ENCODE data around the gene OBSCN. TPM values are rescaled to one million over a fixed set of nuclear protein-coding genes. Genes with fewer than 3 reads are reported as not detected.
"Not testable (repeated sequence)": the region's sequence is repeated elsewhere in the genome, so short reads cannot be mapped to it uniquely, and the experiment has no call there.

The OBSCN gene
- total RNA-seq, 1 donor from 2014 or later, result 21.6 TPM

DNA sequence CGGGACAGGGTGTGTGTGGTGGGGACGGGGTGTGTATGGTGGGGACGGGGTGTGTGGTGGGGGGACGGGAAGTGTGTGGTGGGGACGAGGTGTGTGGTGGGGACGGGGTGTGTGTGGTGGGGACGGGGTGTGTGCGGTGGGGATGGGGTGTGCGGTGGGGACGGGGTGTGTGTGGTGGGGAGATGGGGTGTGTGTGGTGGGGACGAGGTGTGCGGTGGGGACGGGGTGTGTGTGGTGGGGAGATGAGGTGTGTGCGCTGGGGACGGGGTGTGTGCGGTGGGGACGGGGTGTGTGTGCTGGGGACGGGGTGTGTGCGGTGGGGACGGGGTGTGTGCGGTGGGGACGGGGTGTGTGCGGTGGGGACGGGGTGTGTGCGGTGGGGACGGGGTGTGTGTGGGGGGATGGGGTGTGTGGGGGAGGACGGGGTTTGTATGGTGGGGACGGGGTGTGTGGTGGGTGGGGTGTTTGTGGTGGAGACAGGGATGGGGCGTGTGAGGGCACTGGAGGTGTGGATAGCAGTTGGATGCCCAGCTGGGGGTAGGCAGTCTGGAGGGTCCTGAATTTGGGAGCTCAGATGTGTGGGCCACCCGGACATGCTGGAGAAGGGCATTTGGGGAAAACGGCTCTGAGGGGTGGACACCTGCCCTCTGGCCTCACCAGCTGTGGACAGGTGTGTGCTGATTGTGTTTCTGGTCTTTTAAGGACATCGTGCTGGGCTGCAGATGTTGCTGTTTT is 25.4 kb upstream of the OBSCN start:
- intact Hi-C loops (cut with micrococcal nuclease), result no loop called here

DNA sequence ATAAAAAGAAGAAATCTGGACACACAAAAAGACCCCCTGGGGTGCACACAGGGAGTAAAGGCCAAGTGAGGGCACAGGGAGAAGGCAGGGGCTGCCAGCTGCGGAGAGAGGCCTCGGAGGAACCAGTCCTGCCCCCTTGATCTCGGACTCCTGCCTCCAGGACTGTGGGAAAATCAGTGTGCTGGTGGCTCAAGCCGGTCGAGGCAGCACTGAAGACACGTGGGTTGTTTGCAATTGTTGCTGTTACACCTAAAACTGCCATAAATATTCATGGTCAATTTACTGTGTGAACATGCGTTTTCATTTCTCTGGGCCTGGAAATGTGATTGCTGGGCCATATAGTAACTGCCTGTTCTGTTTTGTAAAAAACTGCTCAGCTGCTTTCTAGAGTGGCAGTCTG is 23.7 kb upstream of the OBSCN start:
- intact Hi-C loops (cut with micrococcal nuclease), result no loop called here

DNA sequence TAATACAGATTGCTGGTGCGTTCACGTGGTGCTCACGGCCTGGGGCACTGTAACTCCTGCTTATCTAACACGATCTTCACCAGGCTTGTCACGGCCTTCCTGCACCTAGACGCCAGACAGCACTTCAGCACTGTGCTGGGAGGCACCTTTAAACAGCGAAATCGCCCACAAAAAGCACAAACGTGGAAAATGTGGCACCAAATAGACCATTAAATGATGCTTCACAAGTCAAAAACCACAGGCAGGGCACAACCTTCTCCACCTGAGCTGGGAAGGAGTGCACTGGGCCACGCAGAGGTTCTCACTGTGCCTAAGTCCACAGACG is 22.2 kb upstream of the OBSCN start:
- intact Hi-C loops (cut with micrococcal nuclease), result no loop called here

DNA sequence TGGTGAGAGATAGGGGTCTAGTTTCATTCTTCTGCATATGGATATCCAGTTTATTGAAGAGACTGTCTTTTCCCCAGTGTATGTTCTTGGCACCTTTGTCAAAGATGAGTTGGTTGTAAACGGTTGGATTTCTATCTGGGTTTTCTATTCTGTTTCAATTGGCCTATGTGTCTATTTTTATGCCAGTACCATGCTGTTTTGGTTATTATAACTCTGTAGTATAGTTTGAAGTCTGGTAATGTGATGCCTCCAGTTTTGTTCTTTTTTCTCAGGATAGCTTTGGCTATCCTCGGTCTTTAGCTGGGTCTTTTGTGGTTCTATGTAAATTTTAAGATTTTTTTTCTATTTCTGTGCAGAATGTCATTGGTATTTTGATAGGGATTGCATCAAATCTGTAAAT is 19.6 kb upstream of the OBSCN start:
- intact Hi-C loops (cut with micrococcal nuclease), result not testable (repeated sequence)

DNA sequence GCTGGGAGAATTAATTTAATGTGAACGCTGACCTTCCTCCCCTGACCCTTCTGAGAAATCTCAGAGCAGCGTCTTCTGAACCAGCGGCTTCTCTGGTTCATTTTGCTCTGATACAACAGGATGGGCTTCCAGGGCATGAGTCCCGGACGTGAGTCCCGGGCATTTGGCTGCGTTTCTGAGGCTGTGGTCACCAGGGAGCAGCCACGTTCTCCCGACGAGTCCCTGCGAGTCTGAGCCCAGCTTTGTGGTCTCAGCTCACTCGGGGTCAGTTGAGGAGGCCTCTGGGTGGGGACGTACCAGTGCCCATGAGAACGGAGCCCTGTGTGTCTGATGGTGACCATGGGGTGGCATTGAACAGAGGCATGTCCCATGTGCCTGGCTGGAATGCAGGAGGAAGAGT is 17.7 kb upstream of the OBSCN start:
- intact Hi-C loops (cut with micrococcal nuclease), result no loop called here

DNA sequence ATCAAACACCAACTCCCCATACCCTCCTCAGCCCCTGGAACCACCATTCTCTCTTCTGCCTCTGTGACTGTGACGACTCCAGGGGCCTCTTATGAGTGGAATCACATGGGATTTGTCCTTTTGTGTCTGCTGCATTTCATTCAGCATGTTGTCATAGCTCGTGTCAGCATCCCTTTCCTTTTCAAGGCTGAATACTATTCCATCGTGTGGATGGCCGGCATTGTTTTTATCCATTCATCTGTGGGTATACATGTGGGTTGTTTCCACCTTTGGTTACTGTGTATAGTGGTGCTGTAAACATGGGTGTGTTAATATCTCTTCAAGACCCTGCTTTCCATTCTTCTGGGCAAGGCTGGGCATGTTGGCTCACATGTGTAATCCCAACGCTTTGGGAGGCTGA is 17.1 kb upstream of the OBSCN start:
- intact Hi-C loops (cut with micrococcal nuclease), result no loop called here

DNA sequence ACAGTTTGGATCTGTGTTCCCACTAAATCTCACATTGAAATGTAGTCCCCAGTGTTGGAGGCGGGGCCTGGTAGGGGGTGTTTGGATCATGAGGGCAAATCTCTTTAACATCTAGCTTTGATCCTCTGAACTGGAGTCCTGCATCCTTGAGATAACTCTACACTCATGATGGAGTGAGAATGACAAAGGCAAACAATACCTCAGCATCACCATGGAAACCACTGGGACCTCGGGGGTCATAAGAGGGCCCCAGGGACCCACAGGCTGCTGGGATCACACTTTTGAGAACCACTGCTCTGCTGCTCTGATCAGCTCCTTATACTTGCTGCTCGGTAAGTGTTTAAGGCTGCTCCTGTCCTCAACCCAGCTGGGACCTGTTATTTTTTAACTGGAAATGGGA is 13.4 kb upstream of the OBSCN start:
- intact Hi-C loops (cut with micrococcal nuclease), result no loop called here

DNA sequence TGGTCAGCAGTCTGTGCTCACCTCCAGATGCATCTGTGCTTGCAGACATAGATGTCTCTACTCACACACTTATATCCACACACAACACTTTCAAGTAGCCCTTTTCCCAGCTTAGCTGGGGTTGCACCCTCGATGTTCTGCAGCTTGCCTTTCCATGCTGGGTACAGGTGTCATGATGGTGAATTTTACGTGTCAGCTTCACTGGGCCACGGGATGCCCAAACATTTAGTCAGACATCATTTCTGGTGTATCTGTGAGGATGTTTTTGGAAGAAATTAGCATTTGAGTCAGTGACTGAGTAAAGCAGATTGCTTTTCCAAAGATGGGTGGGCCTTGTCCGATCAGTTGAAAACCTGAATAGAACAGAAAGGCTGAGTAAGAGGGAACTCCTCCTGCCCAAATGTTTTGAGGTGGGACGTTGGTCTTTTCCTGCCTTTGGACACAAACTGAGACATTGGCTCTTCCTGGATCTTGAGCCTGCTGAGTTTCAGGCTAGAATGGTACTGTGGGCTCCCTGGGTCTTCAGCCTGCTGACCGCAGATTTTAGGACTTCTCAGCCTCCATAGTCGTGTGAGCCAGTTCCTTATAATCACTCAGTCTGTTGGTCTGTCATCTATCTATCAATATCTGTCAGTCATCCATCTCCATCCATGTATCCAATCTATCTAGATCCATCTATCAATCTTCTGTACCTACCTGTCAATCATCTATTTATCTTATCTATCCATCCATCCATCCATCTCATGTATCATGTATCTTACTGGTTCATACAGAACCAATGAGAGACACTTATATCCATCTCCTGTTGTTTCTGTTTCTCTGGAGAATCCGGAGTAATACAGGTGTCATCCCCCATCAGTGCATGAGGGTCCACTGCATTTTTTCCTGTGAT is 12.7 kb upstream of the OBSCN start:
- intact Hi-C loops (cut with micrococcal nuclease), result no loop called here

DNA sequence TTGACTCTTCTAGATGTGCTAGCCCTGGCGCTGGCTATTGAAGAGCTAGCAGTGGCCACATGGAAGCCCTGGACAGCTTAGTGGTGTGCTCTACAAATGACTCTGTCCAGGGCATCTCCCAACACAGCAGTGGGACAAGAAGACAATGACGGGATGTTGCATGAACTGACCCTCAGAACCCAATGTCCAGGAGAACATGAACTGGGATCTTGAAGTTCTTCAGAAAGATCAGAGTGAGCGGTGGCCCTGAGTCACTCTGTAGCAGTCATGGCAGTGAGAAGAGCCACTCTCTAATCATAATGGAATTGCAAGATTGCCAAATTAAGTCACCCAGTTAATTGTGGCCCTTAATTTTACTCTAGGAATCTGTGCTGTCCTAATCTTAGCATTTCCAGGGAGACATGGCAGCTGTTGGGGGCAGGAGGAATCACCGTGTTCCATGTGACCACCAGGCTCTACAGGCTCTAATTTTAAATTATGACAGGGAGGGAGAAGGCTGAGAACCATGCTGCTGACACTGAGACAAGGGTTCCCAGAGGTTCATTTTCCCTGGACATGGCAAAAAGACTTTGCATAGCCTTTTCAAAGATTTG is 10.2 kb upstream of the OBSCN start:
- intact Hi-C loops (cut with micrococcal nuclease), result no loop called here

DNA sequence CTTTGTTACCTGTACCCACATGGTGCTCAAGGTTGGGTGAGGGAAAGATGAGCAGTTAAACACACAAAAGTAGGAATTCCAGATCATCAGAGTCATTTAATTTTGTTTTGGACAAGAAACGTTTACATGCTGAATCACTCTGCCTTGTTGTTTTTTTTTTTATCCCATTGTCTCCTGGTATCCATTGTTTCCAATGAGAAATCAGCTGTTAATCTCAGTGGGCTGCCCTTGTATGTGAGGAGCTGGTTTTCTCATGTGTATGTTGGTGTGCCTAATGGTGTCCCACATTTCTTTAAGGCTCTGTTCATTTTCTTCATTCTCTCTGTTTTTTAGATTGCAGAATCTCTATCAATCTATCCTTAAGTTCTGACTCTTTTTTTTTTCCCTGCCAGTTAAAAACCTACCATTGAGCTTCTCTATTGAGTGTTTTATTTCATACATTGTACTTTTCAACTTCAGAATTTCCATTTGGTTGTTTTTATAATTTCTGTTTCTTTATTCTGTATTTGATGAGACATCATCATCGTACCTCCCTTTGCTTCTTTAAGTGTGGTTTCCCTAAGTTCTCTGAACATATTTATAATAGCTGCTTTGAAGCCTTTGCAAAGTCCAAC is 8.8 kb upstream of the OBSCN start:
- intact Hi-C loops (cut with micrococcal nuclease), result no loop called here

DNA sequence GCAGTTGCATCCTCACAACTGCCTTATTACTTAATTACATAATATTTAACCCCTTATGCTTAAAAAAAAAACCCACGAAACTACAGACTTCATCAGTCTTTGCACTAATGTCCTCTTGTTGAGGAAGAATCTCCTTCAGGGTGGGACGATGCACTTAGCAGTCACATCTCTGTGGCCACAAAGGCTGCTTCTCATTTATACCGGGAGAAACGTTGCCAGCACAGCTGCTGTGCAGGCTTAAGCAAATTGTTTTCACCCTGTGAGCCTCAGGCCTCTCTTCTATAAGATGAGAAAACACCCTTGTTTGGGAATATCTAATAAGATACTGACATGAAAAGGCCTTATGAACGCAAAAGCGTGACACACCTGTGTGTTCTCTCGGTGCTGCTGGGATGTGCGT is 2.9 kb upstream of the OBSCN start:
- intact Hi-C loops (cut with micrococcal nuclease), result no loop called here

DNA sequence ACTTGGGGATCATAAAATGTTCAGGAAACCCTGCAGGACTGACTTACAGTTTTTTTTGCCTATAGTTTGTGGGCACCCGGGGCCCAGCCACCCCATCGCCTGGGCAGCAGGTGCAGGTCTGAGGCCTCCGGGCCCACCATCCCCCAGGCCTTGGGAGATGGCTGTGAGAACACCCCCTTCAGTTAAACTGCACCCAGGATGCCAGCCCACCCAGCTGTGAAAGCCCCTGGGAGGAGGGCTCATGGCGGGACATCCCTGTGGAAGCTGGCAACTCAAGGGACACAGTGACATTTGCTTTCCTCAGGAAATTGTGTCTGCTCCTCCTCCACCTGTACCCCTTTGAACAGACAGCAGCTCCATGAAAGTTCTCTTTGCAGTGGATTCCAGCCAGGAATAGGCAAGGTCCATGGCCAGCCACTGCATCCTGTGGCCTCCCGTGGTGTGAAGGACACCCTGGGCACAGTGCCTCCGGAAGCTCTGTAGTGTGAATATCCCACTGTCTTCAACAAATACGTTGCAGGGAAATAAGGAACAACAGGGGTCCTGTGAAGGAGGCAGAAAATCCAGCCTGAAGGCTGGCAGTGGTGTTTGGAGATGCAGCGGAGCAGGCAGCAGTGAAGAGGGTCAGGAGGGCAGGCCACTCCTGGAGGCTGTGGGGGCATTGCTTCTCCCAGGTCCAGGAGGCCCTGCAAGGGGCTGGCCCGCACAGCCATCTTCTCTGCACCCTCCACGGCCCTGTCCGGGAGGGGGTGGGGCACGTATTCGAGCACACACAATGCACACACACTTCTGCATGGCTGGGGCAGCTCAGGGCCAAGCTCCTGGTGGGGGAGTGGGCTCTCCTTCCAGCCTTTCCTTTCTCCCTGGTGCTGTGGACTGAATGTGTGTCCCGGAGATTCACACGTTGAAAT is 2.1 kb upstream of the OBSCN start:
- intact Hi-C loops (cut with micrococcal nuclease), result no loop called here

DNA sequence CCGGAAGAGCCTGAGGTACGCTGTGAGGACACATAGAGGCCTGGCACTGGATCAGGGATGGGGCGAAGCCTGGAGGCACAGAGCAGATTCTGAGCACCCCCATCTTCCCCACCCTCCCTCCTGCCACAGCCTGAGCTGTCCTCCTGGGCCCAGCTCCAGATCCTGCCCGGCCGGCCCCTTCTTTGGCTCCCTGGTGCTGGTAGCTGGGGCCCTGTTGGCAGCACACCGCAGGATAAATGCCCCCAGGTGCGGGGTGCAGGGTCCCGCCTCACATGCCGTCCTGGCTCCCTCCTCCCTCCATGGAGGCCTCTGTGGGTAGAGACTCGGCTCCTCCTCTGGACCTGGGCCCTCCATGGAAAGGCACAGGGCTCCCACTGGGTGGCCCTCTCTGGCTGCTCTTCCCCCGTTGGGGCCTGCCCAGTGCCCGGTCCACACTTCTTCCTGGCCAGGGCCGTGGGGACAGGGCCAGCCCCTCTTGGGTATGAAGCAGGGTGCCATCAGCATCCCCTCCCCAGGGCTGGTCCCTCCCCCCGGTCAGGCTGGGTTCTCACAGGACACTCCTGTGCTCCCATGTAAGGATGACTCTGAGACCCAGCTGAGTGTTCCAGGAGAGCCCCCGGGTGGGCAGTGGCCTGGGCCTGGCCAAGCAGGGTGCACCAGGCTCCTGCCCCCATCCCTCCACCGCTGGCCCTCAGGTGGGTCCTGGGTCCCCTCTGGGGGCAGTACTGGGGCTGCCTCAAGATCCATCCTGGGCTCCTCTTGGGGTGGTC is 1.1 kb upstream of the OBSCN start:
- intact Hi-C loops (cut with micrococcal nuclease), result no loop called here

DNA sequence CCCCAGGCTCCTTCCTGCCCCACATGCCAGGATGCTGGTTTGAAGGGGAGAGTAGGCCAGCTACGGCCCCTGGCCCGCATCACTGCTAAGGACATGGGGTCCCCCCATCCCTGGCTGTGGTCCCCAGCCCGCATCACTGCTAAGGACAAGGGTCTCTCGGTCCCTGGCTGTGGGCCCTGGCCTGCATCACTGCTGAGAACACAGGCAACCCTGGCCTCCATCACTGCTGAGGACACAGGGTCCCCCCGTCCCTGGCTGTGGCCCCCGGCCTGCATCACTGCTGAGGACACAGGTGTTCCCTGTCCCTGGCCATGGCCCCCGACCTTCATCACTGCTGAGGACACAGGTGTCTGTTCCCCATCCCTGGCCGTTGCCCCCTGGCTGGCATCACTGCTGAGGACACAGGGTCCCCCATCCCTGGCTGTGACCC is 448 bp upstream of the OBSCN start:
- intact Hi-C loops (cut with micrococcal nuclease), result no loop called here

DNA sequence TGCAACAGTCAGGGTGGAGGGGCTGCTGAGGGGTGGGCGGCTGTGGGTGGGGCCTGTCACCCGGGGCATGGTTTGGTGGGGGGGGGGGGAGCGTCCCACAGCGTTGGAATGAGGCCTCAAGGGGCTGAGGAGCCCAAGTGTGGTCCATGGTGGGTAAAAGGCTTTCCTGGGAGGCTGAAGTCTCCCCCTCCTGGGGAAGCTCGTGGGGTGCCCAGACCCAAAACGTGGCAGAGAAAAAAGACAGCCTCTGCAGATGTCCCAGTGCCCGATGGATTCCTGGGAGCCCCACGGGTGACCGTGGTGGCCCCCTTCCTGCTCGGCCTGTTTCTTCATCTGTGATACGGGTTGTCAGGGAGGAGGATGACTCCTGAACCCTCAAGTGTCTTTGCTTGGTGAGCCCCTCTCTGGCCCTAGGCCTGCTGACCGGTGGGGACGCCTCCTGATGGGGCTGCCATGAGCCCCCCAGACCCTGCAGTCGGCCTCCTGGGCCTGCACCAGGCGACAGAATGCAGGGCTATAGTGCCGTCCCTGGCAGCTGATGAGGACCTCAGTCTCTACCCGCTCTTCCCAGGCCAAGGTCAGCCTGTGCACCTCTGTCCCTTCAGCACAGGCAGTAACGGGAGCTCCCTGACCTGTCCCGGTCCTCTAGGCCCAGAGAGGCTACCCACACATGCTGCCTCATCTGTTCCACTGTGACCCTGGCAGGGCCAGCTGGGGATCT is 1.1 kb downstream of the OBSCN start:
- intact Hi-C loops (cut with micrococcal nuclease), result no loop called here

DNA sequence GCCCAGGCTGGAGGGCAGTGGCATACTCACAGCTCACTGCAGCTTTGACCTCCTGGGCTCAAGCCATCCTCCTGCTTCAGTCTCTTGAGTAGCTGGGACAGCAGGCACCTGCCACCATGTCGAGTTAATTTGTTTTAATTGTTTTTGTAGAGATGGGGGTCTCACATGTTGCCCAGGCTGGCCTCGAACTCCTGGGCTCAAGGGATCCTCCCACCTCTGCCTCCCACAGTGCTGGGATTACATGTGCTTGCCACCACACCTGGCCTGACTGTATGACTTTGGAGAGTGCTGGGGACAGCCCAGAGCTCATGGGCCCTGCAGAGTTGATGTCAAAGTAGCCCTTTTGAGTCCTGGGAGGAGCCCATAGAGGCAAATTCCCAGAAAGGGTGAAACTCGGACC is 1.8 kb downstream of the OBSCN start:
- intact Hi-C loops (cut with micrococcal nuclease), result loop anchor here (5.0 kb wide), 1 partner anchor 293 kb away; no protein-coding TSS in a partner anchor

DNA sequence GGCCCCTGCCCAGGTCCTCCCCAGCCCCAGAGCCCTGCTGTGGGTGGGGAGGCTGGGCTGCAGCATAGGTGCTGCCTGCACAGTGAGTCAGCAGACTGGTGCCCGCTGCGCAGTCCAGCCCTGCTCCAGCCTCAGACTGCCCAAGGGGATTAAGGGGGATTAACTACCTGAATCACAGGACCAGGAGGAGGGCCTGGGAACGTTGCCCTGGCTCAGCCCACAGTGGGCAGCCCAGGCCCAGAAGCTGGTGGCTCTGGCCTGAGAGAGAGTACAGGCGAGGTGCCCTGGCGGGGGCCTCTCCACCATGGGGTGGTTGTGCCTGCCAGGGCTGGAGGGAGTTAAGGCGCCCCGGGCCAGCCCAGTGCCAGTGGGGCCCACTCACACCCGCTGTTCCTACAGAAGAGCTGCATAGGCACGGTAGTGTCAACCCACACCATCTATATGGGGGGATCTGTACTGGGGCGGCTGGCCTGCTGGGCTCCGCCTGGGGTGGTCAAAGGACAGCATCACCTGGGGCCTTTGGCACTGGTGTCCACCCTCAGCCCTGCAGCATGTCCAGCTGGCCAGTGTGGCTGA is 2.3 kb downstream of the OBSCN start:
- intact Hi-C loops (cut with micrococcal nuclease), result loop anchor here (5.0 kb wide), 1 partner anchor 292 kb away; no protein-coding TSS in a partner anchor

DNA sequence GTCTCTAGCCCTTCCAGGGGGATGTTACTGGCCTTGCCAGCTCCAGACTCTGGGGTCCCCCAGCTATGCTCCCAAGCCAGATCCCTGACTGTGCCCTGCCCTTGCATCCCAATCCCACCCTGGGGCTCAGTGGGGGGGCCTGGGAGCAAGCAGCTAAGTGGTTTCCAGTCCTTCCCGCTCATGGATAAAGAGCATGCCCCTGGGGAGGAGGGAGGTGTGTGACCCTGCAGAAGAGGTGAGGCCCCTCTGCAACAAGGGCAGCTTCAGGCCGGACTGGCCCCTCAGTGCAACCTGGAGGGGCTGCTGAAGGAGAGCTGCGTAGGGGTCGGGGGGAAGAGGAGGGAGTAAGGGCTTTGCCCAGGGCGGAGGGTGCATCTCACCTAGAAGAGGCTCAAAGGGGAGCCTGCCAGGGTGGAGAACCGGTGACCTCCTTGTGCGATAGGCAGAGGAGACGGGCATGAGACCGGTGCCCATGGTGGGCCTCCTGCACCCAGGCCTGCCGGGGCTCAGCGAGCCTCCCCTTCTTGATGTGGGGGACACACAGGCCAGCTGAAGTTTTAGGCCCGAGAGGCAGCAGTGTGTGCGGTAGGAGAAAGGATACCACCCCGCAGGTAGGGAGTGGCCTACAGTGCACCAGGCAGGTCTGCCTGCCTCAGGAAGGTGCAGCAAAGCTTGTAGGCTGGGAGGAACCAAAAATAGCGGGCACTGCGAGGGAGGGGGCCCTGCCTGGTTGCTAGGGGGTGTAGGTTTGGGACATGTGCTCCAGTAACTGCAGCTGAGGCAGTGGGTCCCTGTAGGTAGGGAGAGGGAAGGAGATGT is 3.1 kb downstream of the OBSCN start:
- intact Hi-C loops (cut with micrococcal nuclease), result loop anchor here (5.0 kb wide), 1 partner anchor 291 kb away; no protein-coding TSS in a partner anchor

All from T-helper 2 cell treated with Interferon-gamma antibody and Interleukin-4, amounts not matched to agents 100 ng/mL and 5 ng/mL, for 36 hours (primary cell).